NCI-H128 (cell line): ENCODE data around the gene IPO9.
"Not testable (repeated sequence)": the region's sequence is repeated elsewhere in the genome, so short reads cannot be mapped to it uniquely, and the experiment has no call there.

Experiments
- DNase-seq: peaks from one replicate; lab custom pipeline; 2025; ENCODE audit not compliant: unreplicated experiment; lab: John Stamatoyannopoulos, UW

The IPO9 gene

DNA sequence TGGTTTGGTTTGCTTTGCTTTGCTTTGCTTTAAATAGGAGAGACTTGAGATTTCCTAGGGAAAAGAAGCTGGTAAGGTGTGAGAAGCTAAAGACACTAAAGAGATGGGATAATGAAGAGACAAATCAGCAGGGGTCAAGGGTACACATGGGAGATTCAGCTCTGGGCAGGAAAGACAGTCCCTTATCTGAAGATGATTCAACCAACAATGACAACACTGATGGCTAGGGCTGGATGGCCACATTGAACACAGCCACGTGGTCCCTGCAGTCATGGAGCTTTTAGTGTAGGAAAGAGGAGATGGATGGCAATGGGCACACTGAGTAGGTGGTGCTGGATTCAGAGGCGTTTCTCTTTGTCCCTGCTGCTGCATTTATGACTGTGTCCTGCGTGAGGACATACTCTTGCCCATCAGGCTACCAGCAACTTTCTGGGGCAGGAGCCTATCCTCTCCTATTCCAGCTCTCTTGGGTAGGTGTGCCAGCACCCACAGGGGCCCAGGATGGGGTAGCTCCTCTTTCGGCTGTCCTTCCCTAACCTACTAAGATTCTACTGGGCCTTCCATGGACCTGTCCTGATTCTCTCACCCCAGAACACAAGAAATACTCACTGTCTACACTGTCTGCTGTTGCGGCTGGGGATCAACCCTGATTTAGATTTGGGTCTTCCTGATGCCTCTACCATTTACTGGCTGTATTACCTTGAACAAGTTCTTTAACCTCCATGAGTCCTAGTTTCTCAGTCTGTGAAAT is 58.3 kb downstream of the IPO9 start:
- no peak for DNase-seq

GRCh38 chr1:201888282-201889089 is 59.5 kb downstream of the IPO9 start, which contains the start of gene SHISA4:
TSS of gene SHISA4 (plus strand) at chr1:201888898. CDS start at chr1:201888995, 97 bp downstream.
- DNase-seq = no peak

GRCh38 chr1:201889090-201889968 is 60.4 kb downstream of the IPO9 start:
- no peak for DNase-seq

GRCh38 chr1:201890223-201890622 is 61.3 kb downstream of the IPO9 start:
- DNase-seq = no peak

GRCh38 chr1:201890806-201891450 is 62.0 kb downstream of the IPO9 start:
- DNase-seq = no peak

GRCh38 chr1:201891451-201892045 is 62.6 kb downstream of the IPO9 start:
- no peak for DNase-seq

GRCh38 chr1:201892211-201892610 is 63.3 kb downstream of the IPO9 start:
- no peak for DNase-seq

DNA sequence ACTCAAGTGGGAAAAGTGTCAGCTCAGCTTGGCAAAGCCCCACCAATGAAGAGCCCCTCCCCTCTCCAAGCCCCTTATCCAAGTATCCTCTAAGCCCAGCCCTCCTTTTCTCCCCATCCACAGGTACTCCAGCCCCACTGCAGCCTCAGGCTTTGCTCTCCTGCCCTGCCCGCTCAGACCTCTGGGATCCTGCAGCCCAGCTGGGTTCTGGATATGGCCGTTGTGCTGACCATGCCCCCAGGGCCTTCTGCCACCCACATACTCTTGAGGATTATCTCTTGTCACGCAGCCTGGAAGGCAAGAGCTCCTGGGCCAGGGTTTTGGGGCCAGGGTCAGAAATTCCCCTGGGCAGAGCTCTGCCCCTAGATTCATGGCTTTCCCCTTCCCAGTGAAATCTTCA is 64.5 kb downstream of the IPO9 start:
- DNase-seq = no peak

DNA sequence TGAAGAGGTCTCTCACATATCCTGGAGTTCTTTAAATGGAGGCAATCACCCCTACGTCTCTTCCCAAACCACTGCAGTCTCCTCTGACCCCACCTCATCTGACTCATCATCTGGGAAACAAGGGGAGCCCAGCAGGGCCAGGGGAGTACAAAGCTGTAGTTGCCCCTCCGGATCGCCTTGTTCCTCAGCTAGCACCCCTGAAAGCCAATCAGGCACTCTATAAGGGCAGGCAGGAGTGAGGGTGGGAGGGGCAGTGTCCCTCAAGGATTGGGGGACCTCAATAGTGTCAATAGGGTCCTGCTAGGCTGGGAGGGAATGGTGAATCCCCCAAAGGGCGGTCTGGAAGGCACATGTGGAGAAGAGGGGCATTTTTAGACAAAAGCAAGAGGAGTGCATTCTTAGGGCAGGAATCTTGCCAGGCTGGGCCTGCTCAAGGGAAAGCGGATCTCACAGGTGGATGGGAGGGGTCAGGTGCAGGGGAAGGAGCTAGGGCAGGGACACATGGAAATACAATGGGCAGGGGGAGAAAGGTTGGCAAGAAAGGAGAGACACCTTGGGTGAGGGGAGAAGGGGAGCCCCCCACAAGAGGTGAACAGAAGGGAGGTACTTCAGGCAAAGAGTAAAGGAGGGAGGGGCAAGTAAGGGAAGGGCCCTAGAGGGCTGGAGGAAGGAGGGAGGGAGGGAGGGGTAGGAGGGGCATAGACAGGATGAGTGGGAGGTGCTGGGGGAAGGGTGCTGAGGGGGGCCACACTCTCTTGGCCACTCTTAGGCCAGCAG is 65.6 kb downstream of the IPO9 start:
- DNase-seq = no peak

- no peak for DNase-seq
Observed at GRCh38 chr1:201895120-201895665, 66.2 kb downstream of the IPO9 start.

GRCh38 chr1:201895913-201896807 is 67.2 kb downstream of the IPO9 start:
- DNase-seq = peak; percentile 80

DNA sequence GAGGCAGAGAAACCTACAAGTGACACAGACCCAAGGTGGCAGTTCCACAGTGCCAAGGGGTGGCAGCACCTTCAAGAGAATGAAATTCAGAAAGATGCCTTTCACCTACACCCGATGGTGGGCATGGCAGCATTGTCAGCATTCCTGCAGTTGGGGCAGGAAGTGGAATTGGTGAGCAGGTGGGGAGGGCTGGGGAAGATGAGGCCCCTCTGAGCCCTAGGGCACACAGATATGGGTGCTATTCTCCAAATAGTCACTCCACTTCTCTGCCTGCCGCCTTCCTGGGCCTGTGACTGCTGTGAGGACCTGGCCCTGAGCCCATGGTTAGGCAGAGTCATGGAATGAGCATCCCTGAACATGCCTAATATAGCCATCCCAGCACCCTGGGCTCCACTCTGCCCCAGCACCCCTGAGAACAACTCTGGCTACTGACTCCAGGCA is 68.0 kb downstream of the IPO9 start:
- no peak for DNase-seq

DNA sequence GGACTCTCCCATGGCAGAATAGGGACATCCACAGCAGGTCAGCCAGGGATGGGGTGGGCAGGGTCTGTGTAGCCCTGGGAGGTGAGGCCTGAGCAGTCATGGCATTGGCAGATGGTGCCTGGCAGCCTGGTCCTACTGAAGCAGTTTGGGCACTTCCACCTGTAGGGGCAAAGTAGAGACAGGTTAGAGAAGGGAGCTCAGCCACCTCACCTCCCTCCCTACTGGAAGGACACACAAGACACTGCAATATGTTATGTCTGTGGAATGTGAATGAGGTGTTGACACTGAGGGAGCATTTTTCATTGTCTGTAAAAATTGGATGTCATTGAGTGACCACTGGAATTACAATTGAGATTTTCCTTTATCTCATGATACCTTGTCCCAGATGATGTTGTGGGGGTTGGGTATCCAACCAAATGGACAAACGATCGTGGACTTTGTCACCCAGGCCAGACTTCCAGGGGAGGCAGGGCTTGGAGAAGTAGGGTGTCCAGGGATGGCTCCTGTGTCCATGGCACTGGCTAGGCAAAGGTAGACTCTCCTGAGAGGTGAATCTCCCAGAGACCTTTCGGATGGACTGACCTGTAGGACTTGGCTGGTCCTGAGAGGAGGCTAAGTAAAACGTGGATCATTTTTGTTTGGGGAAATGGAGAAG is 69.4 kb downstream of the IPO9 start:
- no peak for DNase-seq

DNA sequence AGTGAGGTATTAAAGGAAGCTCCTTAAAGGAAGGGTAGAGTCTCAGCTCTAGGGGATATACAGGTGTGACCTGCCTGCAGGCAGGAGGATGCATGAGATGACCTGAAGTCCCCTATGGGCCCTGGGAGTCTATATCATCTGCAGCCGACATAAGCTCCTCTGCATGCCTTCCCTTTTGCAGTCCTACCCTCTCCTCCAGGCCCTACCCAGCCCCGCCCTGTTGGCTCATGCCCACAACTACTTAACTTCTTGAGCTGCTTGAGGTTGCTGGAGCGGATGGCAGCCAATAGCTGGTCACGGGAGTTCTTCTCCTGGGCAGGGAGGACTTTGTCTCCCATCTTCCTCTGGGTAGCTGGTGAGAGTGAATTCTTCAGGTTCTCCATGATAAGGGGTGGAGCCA is 70.0 kb downstream of the IPO9 start:
- no peak for DNase-seq

DNA sequence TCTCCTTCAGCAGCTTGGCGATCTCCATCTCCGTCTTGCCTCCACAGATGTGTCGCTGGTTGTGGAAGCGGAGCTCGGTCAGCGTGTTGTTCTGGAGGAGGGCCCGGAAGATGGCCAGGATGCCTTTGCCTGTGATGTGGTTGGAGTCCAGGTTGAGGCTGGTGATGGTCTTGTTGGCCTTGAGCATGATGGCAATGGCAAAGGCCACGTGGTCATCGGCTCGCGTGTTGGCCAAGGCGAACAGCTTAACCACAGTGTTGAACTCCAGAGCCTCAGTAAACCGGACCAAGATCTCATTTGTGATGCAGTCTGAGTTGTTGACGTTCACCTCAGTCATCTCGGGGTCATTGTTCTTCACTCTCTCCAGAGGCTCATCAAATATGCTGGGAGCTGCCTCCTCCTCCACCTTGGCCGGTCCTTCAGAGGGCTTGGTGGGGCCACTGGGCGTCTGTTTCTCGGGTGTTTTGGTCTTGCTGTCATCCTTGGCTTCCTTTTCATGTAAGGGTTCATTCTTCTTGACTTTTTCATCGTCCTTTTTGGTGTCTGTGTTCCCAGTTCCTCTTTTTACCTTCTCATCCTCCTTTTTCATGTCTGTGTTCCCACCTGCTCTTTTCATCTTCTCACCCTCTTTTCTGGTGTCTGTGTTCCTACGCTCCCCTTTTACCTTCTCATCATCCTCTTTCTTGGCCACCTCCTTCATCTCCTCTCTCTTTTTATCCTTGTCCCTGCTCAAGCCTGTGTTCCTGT is 70.9 kb downstream of the IPO9 start:
- no peak for DNase-seq

GRCh38 chr1:201900476-201900875 is 71.5 kb downstream of the IPO9 start:
- no peak for DNase-seq

DNA sequence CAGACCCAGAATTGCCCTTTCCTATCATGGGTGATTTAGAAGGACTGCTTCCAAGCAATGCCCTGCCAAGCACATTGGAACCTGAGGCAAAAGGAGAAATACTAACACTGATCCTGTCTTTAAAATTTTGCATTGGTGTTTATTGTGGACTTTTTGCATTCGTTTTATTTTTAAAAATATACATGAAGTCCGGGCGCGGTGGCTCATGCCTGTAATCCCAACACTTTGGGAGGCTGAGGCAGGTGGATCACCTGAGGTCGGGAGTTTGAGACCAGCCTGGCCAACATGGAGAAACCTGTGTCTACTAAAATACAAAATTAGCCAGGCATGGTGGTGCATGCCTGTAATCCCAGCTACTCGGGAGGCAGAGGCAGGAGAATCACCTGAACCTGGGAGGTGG is 72.1 kb downstream of the IPO9 start:
- DNase-seq = not testable (repeated sequence)
